DND-41 (cell line): Measurements from ENCODE around the gene SDSL.

Source experiments
- CTCF ChIP-seq: IDR thresholded peaks from 2 replicates; pipeline ENCODE4 v1.5.1; 2012; ENCODE audit warnings: borderline replicate concordance, low read length, moderate library complexity, mild to moderate bottlenecking; ENCODE audit not compliant: poor library complexity, severe bottlenecking; ENCODE audit errors: extremely low read depth
- EZH2 ChIP-seq: IDR thresholded peaks from 3 replicates; pipeline ENCODE4 v1.6.1; 2012; ENCODE audit warnings: borderline replicate concordance, low read depth, mild to moderate bottlenecking, moderate library complexity, low read length, inconsistent platforms; ENCODE audit not compliant: severe bottlenecking

- TF ChIP-seq CTCF (no peak), EZH2 (no peak)
Observed at GRCh38 chr12:113407931-113408600, 14.1 kb upstream of the SDSL start.
